ENCODE data around the gene GTF2H4.
A peak's percentile ranks its signal among the peaks of the same experiment; 100 is the strongest.
"Not testable (repeated sequence)": the region's sequence is repeated elsewhere in the genome, so short reads cannot be mapped to it uniquely, and the experiment has no call there.

The GTF2H4 gene

DNA sequence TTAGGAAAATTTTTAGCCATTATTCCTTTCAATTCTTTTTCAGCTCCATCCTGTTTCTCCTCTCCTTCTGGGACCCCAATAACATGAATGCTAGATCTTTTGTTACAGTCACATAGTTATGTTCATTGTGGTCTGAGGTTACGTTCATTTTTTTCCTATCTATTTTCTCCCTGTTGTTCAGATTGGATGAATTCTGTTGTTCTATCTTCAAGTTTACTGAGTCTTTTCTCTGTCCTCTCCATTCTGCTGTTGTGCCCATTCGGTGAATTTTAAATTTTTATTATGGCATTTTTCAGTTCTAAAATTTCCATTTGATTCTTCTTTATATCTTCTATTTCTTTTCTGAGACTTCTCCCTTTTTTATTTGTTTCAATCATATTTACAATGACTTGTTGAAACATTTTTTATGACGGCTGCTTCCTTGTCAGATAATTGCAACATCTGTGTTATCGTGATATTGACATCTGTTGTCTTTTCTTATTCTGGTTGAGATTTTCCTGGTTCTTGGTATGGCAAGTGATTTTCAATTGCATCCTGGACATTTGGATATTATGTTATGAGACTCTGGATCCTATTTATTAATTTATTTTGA lies 36.3 kb upstream of the GTF2H4 start:
- TF ChIP-seq, protein P1, sequence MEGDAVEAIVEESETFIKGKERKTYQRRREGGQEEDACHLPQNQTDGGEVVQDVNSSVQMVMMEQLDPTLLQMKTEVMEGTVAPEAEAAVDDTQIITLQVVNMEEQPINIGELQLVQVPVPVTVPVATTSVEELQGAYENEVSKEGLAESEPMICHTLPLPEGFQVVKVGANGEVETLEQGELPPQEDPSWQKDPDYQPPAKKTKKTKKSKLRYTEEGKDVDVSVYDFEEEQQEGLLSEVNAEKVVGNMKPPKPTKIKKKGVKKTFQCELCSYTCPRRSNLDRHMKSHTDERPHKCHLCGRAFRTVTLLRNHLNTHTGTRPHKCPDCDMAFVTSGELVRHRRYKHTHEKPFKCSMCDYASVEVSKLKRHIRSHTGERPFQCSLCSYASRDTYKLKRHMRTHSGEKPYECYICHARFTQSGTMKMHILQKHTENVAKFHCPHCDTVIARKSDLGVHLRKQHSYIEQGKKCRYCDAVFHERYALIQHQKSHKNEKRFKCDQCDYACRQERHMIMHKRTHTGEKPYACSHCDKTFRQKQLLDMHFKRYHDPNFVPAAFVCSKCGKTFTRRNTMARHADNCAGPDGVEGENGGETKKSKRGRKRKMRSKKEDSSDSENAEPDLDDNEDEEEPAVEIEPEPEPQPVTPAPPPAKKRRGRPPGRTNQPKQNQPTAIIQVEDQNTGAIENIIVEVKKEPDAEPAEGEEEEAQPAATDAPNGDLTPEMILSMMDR (IDR thresholded peaks at IDR 0.05) = no peak
- DNase-seq (ENCODE audit: low spot score) = no peak
- H3K4me3 ChIP-seq = no peak overlapping the region
- no peak overlapping the region for H3K27ac ChIP-seq

GRCh38 chr6:30873137-30873640 lies 34.8 kb upstream of the GTF2H4 start:
- Histone ChIP-seq H3K4me3 (no peak overlapping the region), H3K27ac (no peak overlapping the region)
- TF ChIP-seq, protein P1 (IDR thresholded peaks at IDR 0.05) = no peak
- DNase-seq (ENCODE audit: low spot score) = no peak

GRCh38 chr6:30873795-30874194 lies 34.2 kb upstream of the GTF2H4 start:
- not testable (repeated sequence) for H3K4me3 ChIP-seq; H3K27ac ChIP-seq; DNase-seq (ENCODE audit: low spot score)

- no peak overlapping the region for H3K27ac ChIP-seq
- TF ChIP-seq, protein P1 (IDR thresholded peaks at IDR 0.05) = no peak
- H3K4me3 ChIP-seq = no peak overlapping the region
- DNase-seq (ENCODE audit: low spot score) = peak; percentile 60
Observed at GRCh38 chr6:30875244-30876038, 32.6 kb upstream of the GTF2H4 start.

GRCh38 chr6:30876039-30876730 lies 31.8 kb upstream of the GTF2H4 start:
- no peak overlapping the region for H3K4me3 ChIP-seq
- H3K27ac ChIP-seq = peak overlapping the region; percentile 54 to 84
- DNase-seq (ENCODE audit: low spot score) = no peak
- TF ChIP-seq, protein P1 (IDR thresholded peaks at IDR 0.05) = no peak

DNA sequence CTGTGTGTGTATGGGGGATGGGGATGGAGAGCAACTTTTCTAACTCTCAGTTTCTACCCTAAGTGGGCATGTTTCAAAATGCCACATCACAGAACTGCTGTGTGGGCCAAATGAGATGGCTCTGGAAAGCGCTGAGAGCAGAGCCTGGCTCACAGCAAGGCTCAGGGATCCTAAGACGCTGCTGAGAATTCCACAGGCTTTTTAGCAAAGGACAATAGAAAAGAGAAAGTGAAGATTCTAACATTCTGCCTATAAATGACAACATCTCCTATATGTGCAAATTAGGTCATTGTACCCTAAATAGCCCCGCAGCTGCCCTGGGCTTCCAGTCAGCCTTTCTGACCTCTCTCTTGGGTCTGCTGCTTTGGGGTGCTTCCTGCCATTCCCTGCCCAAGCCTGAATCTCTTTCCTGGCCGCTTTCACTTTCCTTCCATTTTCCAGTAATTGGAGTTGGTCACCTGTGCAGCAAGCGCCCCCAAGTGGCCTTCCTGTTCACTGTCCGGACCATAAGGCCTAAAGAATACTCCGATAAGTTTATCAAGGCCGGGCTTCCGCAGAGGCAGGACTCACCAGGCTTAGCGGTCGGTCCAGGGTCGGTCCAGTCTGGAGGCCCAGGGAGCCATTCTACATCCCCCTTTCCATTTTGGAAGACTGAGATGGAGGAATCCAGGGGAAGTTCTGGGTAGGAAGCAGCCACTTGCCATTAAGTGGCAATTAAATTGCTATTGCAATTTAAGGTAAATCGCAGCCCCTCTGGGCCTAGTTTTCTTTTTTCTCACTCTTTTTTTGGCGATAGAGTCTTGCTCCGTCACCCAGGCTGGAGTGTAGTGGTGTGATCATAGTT lies 30.4 kb upstream of the GTF2H4 start:
- peak overlapping the region; percentile 78 to 84 for H3K27ac ChIP-seq
- DNase-seq (ENCODE audit: low spot score) = peak; percentile 92
- peak overlapping the region; percentile 60 for H3K4me3 ChIP-seq
- TF ChIP-seq, protein P1 (IDR thresholded peaks at IDR 0.05) = peak; percentile 74
